GM12878 (cell line): ENCODE results near the gene OR13J1. TPM values are rescaled to one million over a fixed set of nuclear protein-coding genes. Genes with fewer than 3 reads are reported as not detected.

Experiments used
- ATAC-seq: fragments of 200-7000 bp; cut with Tn5 transposase; 3 replicates; pipeline ENCODE4 v1.9.1; 2020; ENCODE audit warnings: mild to moderate bottlenecking, moderate library complexity
- BruUV-seq: library from RNA; stranded (reverse); fragments of 400-500 nt; replicated peaks from 2 replicates; lab custom pipeline; 2021; lab: Mats Ljungman, UMichigan
- CTCF ChIA-PET: fragments of 300-600 bp; sonication (Branson Sonifier 250); formaldehyde crosslinking; extraction: SDS; loops from one replicate; lab custom pipeline; 2021; ENCODE audit warnings: inconsistent platforms; lab: Yijun Ruan, JAX
- POLR2A ChIA-PET: fragments of 350-600 bp; formaldehyde crosslinking; extraction: SDS; loops from one replicate; lab custom pipeline; 2021; ENCODE audit warnings: inconsistent platforms; lab: Charles Lee
- RAD21 ChIA-PET: fragments of 300-600 bp; sonication (Branson Sonifier 250); formaldehyde crosslinking; loops from one replicate; lab custom pipeline; 2023; ENCODE audit warnings: antibody characterized with exemption; ENCODE audit not compliant: unreplicated experiment; lab: Charles Lee
- SMC1A ChIA-PET: fragments of 300-600 bp; sonication (Branson Sonifier 250); formaldehyde crosslinking; loops from one replicate; lab custom pipeline; 2023; ENCODE audit not compliant: unreplicated experiment, uncharacterized antibody; lab: Charles Lee
- DNase-seq: peaks from one replicate; pipeline ENCODE4 v3.0.0-alpha.2; 2011; ENCODE audit warnings: low read depth, low spot score
- FAIRE-seq: peaks from 3 replicates; lab custom pipeline; 2011; peaks lifted over from hg19 to GRCh38; lab: Jason Lieb, UNC
- H2AFZ ChIP-seq: 2 replicates; pipeline ENCODE4 v1.6.0; 2011; ENCODE audit warnings: low read depth, low read length, control low read depth; ENCODE audit not compliant: control insufficient read depth
- H3K27ac ChIP-seq: 2 replicates; pipeline ENCODE4 v1.5.1; 2011; ENCODE audit warnings: control low read depth; ENCODE audit not compliant: control insufficient read depth, insufficient read depth
- H3K27me3 ChIP-seq, 2 experiments: replicated peaks in 1 of 2; 2 replicates each; pipeline versions ENCODE4 v1.6.0 to v1.6.1; 2011; ENCODE audit warnings: low read length in 1 of 2; ENCODE audit not compliant: control insufficient read depth in 2 of 2, insufficient read depth in 2 of 2
- H3K36me3 ChIP-seq, 2 experiments: 2 replicates each; pipeline ENCODE4 v1.5.1; 2011; ENCODE audit warnings: low read length in 1 of 2; ENCODE audit not compliant: control insufficient read depth in 2 of 2, insufficient read depth in 2 of 2
- H3K4me1 ChIP-seq: 2 replicates; pipeline ENCODE4 v1.6.1; 2011; ENCODE audit warnings: mild to moderate bottlenecking, low read length, moderate library complexity, mixed read lengths; ENCODE audit not compliant: control insufficient read depth, insufficient read depth
- H3K4me2 ChIP-seq: 2 replicates; pipeline ENCODE4 v1.6.0; 2011; ENCODE audit warnings: control low read depth; ENCODE audit not compliant: control insufficient read depth, insufficient read depth
- H3K4me3 ChIP-seq: fragments of 200-600 bp; sonication (generic); 2 replicates; pipeline ENCODE4 v1.5.1; 2016
- H3K79me2 ChIP-seq: 2 replicates; pipeline ENCODE4 v1.6.0; 2011; ENCODE audit warnings: low read length; ENCODE audit not compliant: control insufficient read depth, insufficient read depth
- H3K9ac ChIP-seq: 2 replicates; pipeline ENCODE4 v1.8.0; 2011; ENCODE audit warnings: low read length, control low read depth, mixed read lengths; ENCODE audit not compliant: control insufficient read depth, insufficient read depth
- H3K9me3 ChIP-seq: replicated peaks from 3 replicates; pipeline ENCODE4 v1.5.1; 2011; ENCODE audit warnings: mild to moderate bottlenecking, low read length; ENCODE audit not compliant: control insufficient read depth, insufficient read depth
- H4K20me1 ChIP-seq: 2 replicates; pipeline ENCODE4 v1.6.0; 2011; ENCODE audit not compliant: control insufficient read depth, insufficient read depth
- CHD4 ChIP-seq: fragments of 200-600 bp; sonication (generic); IDR thresholded peaks from 2 replicates; pipeline ENCODE4 v1.6.1; 2016; ENCODE audit warnings: mild to moderate bottlenecking
- IRF3 ChIP-seq: fragments of 450-650 bp; IDR thresholded peaks from 2 replicates; pipeline ENCODE4 v1.6.1; 2014; ENCODE audit warnings: mild to moderate bottlenecking
- NR2C1 ChIP-seq: fragments of 450-650 bp; IDR thresholded peaks from 2 replicates; pipeline ENCODE4 v1.6.1; 2017; ENCODE audit warnings: antibody characterized with exemption, mild to moderate bottlenecking, moderate library complexity
- PBX3 ChIP-seq: IDR thresholded peaks from 2 replicates; pipeline ENCODE4 v1.6.1; 2011; ENCODE audit warnings: mild to moderate bottlenecking, low read depth, low read length, moderate library complexity; ENCODE audit not compliant: insufficient replicate concordance
- STAT3 ChIP-seq: IDR thresholded peaks from 2 replicates; pipeline ENCODE4 v1.6.1; 2011; ENCODE audit warnings: low read depth, low read length, improper control_type of control experiment
- YY1 ChIP-seq: IDR thresholded peaks from 2 replicates; pipeline ENCODE4 v1.6.1; 2011; ENCODE audit warnings: low read depth, mild to moderate bottlenecking, low read length
- ZNF24 ChIP-seq: fragments of 450-650 bp; IDR thresholded peaks from 2 replicates; pipeline ENCODE4 v1.6.1; 2017; ENCODE audit warnings: antibody characterized with exemption, mild to moderate bottlenecking
- WGBS: methylation state at CpG from one replicate; pipeline ENCODE4 v1.1.6; 2016; ENCODE audit warnings: low lambda C conversion rate; ENCODE audit not compliant: insufficient replicate concordance, insufficient coverage; ENCODE audit errors: missing lambda C conversion rate; 5-methylcytosine and 5-hydroxymethylcytosine counted together
- in situ Hi-C: fragments of 300-500 bp; cut with MboI; formaldehyde crosslinking; loops from 9 replicates; pipeline ENCODE4 v1.14.3; 2018; ENCODE audit warnings: mixed read lengths
- intact Hi-C: fragments of 100-400 bp; cut with micrococcal nuclease; formaldehyde crosslinking; loops from one replicate; pipeline ENCODE4 v1.14.2; 2022; ENCODE audit not compliant: unreplicated experiment
- polyA plus RNA-seq, 11 experiments: library from polyadenylated mRNA; depleted of rRNA in 4 of 11; unstranded in 6 of 11; stranded (reverse) in 5 of 11; fragments of >200 nt; fragmentation: Nextera tagmentation in 4 of 11; fragmentation: Illumina TruSeq in 1 of 11; extraction: Ambion mirVana in 4 of 11; extraction: Trizol in 1 of 11; gene quantifications; 1 replicate in 1 of 11; 2 replicates in 10 of 11; pipeline versions ENCODE4 v1.2.1 to v1.2.3, GENCODE V29; 2011 to 2016; ENCODE audit warnings: inconsistent platforms in 2 of 11, missing spikeins in 2 of 11, low read depth in 1 of 11
- total RNA-seq, 4 experiments: library from RNA; depleted of rRNA in 3 of 4; stranded (reverse); fragments of >200 nt in 3 of 4; fragmentation: Illumina TruSeq in 1 of 4; extraction: Trizol in 1 of 4; gene quantifications; 2 replicates each; pipeline versions ENCODE4 v1.2.1 to v1.2.3, GENCODE V29; 2013 to 2021
- TF ChIP-seq, protein P1 (sequence below): IDR thresholded peaks from 2 replicates; pipeline ENCODE4 v1.6.1; 2011; ENCODE audit warnings: low read depth, low read length, improper control_type of control experiment, borderline replicate concordance

The OR13J1 gene
- total and polyA plus RNA-seq, 10 of the 15 experiments (the other 5 are each of a cell fraction or from before 2014, with no cell fraction given): not detected

- CTCF ChIA-PET: interaction anchor here (1.5 kb wide), 1 partner anchor 10 kb away, joined by 4 read pairs; no protein-coding TSS in a partner anchor
- BruUV-seq: no TSS peak
- H3K27me3 ChIP-seq: no peaks in the 10 kb centered on the region; a peak in 1 of 4 replicates
- no peaks in the 10 kb centered on the region for H3K4me1 ChIP-seq
- SMC1A ChIA-PET: no interaction called here
- ATAC-seq: no peak
- no peak overlapping the region for H2AFZ ChIP-seq
- no peak for DNase-seq
- H3K4me3 ChIP-seq: no peak overlapping the region
- POLR2A ChIA-PET: no interaction called here
- in situ Hi-C loops: no loop called here
- WGBS: 70% methylated on average over 10 of the region's 10 CpGs
- RAD21 ChIA-PET: no interaction called here
- H4K20me1 ChIP-seq: no peaks in the 10 kb centered on the region
- no peak for FAIRE-seq
- H3K79me2 ChIP-seq: no peaks in the 10 kb centered on the region
- TF ChIP-seq IRF3: no peak
- intact Hi-C loops: no loop called here
- H3K9ac ChIP-seq: no peak overlapping the region
- no peak overlapping the region for H3K27ac ChIP-seq
- H3K36me3 ChIP-seq: no peaks in the 10 kb centered on the region
- peaks cover 2% of the 10 kb centered on the region; the same call in 2 of the 3 replicates for H3K9me3 ChIP-seq
- H3K4me2 ChIP-seq: no peak overlapping the region
Measured at GRCh38 chr9:35912791-35913400, 42.7 kb upstream of the OR13J1 start.

- CTCF ChIA-PET: interaction anchor here (0.6 to 1.5 kb wide), 4 partner anchors 9 to 1012 kb away, joined by 3 to 5 read pairs (median 4); no protein-coding TSS in a partner anchor
- ATAC-seq: no peak
Measured at GRCh38 chr9:35911690-35912089, 41.5 kb upstream of the OR13J1 start.

More at GRCh38 chr9:35911690-35912089, 41.5 kb upstream of the OR13J1 start:
- DNase-seq: no peak
- Histone ChIP-seq H3K4me1 (no peaks in the 10 kb centered on the region), H3K27me3 (no peaks in the 10 kb centered on the region; a peak in 1 of 4 replicates), H3K36me3 (no peaks in the 10 kb centered on the region), H3K27ac (no peak overlapping the region), H3K4me2 (no peak overlapping the region), H4K20me1 (no peaks in the 10 kb centered on the region), H3K79me2 (no peaks in the 10 kb centered on the region), H3K4me3 (no peak overlapping the region)
- POLR2A ChIA-PET: no interaction called here
- in situ Hi-C loops: no loop called here
- 51% methylated on average over 9 of the region's 10 CpGs for WGBS
- TF ChIP-seq CHD4: no peak
- no peak for TF ChIP-seq STAT3
- TF ChIP-seq, protein P1, sequence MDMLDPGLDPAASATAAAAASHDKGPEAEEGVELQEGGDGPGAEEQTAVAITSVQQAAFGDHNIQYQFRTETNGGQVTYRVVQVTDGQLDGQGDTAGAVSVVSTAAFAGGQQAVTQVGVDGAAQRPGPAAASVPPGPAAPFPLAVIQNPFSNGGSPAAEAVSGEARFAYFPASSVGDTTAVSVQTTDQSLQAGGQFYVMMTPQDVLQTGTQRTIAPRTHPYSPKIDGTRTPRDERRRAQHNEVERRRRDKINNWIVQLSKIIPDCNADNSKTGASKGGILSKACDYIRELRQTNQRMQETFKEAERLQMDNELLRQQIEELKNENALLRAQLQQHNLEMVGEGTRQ: no peak
- no peak for TF ChIP-seq ZNF24
- no peak for TF ChIP-seq NR2C1
- no peak for TF ChIP-seq PBX3
- no peak for TF ChIP-seq YY1
- TF ChIP-seq, all 136 proteins: peak for 0
- H3K9ac ChIP-seq: no peak overlapping the region
- intact Hi-C loops: no loop called here
- no TSS peak for BruUV-seq
- FAIRE-seq: no peak
- ChIA-PET RAD21 (interaction anchor here (1.4 kb wide), 1 partner anchor 10 kb away, joined by 3 read pairs; no protein-coding TSS in a partner anchor), SMC1A (no interaction called here)
- no peak overlapping the region for H2AFZ ChIP-seq
- peaks cover 2% of the 10 kb centered on the region; the same call in 2 of the 3 replicates for H3K9me3 ChIP-seq
